Transverse colon (tissue), 4 donors: Measurements from ENCODE around the gene C22orf31. TPM values are rescaled to one million over a fixed set of nuclear protein-coding genes. Genes with fewer than 3 reads are reported as not detected.

Experiments
- DNase-seq: peaks from one replicate; pipeline ENCODE4 v3.0.0-alpha.2; 2019
- H3K27ac ChIP-seq, 4 donors: fragments of 200-600 bp; sonication (generic); 2 replicates each; pipeline ENCODE4 v1.5.1; 2016 to 2018; ENCODE audit warnings: inconsistent platforms in 4 of 4
- H3K27me3 ChIP-seq: fragments of 200-600 bp; sonication (generic); 2 replicates; pipeline ENCODE4 v1.5.1; 2017; ENCODE audit warnings: inconsistent platforms
- H3K36me3 ChIP-seq, 4 donors: fragments of 200-600 bp; sonication (generic); 2 replicates each; pipeline ENCODE4 v1.5.1; 2017 to 2019; ENCODE audit warnings: inconsistent platforms in 4 of 4
- H3K4me1 ChIP-seq, 4 donors: fragments of 200-600 bp; sonication (generic); 2 replicates each; pipeline ENCODE4 v1.5.1; 2017 to 2020; ENCODE audit warnings: inconsistent platforms in 4 of 4
- H3K4me3 ChIP-seq, 4 donors: fragments of 200-600 bp; sonication (generic); 1 replicate in 1 of 4; 2 replicates in 3 of 4; pipeline versions ENCODE4 v1.5.1 to v1.6.1; 2017 to 2019; ENCODE audit warnings: inconsistent platforms in 4 of 4
- H3K9me3 ChIP-seq, 2 donors: fragments of 200-600 bp; sonication (generic); 2 replicates each; pipeline ENCODE4 v1.5.1; 2017 to 2019; ENCODE audit warnings: inconsistent platforms in 2 of 2
- EP300 ChIP-seq: sonication (generic); formaldehyde crosslinking; IDR thresholded peaks from one replicate; pipeline ENCODE4 v1.6.1; 2017; ENCODE audit warnings: antibody characterized with exemption, low read depth
- POLR2A ChIP-seq: fragments of 450-650 bp; IDR thresholded peaks from one replicate; pipeline ENCODE4 v1.6.1; 2016; ENCODE audit warnings: antibody characterized with exemption, mild to moderate bottlenecking, moderate library complexity
- POLR2AphosphoS5 ChIP-seq, 3 donors: sonication (generic); formaldehyde crosslinking; IDR thresholded peaks; one replicate each; pipeline ENCODE4 v1.6.1; 2016; ENCODE audit warnings: antibody characterized with exemption in 3 of 3
- WGBS, 2 donors: methylation state at CpG; one replicate each; pipeline ENCODE4 v1.1.5; 2018; ENCODE audit warnings: low coverage in 1 of 2; 5-methylcytosine and 5-hydroxymethylcytosine counted together
- in situ Hi-C, 4 donors: fragments of 200-750 bp; cut with MboI; loops; one replicate each; pipeline versions ENCODE4 v1.15.0 to v1.15.1; 2017; ENCODE audit warnings: low sequenced_read_pairs in 3 of 4, low pct_ligation_motif_present in 1 of 4, low pct_unique_long_range_greater_than_20kb in 1 of 4
- intact Hi-C: fragments of 100-400 bp; cut with DNase I; formaldehyde crosslinking; loops from one replicate; pipeline ENCODE4 v1.15.1; 2023; ENCODE audit warnings: low total_unique reads
- total RNA-seq, 4 donors: library from RNA; depleted of rRNA; stranded (reverse); fragments of >200 nt; gene quantifications; one replicate each; pipeline ENCODE4 v1.1.0, GENCODE V29; 2016
- TF ChIP-seq, protein P1 (sequence below), 5 experiments: fragments of 200-600 bp in 3 of 5; fragments of 450-650 bp in 2 of 5; sonication (generic) in 3 of 5; IDR thresholded peaks; 1 replicate in 2 of 5; 2 replicates in 3 of 5; pipeline ENCODE4 v1.5.1; 2016 to 2017; ENCODE audit warnings: antibody characterized with exemption in 5 of 5, inconsistent platforms in 3 of 5, mild to moderate bottlenecking in 2 of 5, moderate library complexity in 1 of 5

C22orf31 gene
- total RNA-seq, 4 donors from 2014 or later, result not detected

DNA sequence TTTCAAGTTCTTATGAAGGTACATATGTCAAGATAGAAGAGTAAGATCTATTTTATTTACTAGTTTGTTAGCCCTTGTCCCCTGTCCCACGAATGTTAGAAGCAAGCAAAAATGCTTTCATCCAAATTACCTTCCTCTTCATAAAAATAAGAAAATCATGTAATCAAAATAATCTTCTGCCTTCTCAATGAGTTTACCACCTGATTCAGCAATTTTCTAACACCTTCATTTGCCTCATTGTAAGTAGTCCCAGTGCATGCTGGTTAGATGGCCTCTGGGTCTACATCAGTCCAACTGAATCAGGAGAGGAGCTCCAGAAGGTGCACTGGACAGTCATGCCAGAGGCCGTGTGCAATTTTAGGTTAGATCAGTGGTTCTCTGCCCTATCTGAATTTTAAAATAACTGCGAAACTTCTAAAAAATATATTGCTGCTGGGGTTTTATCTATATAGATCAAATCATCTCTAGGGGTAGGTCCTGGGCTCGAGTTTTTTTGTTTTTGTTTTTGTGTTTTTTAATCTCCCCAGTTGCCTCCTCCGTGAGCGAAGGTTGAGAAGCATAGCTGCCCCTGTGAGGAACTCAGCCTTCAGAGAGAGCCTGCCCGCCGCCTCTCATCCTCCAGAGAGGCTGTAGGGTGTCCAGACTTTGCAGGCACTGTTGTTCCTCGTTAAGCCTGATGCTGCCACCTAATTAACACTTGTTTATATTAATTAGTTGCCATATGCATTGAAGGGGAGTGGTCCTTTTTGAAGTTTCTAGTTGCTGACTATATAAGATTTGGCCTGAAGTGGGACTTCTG is 32.2 kb downstream of the C22orf31 start:
- DNase-seq, result no peak
- in situ Hi-C loops (loop anchor here (10.0 to 25.0 kb wide), 4 partner anchors 417 to 967 kb away; no protein-coding TSS in a partner anchor), intact Hi-C loops (no loop called here)
- TF ChIP-seq EP300, result no peak
- no peak for TF ChIP-seq POLR2AphosphoS5 (IDR thresholded peaks at IDR 0.05)
- TF ChIP-seq, protein P1, sequence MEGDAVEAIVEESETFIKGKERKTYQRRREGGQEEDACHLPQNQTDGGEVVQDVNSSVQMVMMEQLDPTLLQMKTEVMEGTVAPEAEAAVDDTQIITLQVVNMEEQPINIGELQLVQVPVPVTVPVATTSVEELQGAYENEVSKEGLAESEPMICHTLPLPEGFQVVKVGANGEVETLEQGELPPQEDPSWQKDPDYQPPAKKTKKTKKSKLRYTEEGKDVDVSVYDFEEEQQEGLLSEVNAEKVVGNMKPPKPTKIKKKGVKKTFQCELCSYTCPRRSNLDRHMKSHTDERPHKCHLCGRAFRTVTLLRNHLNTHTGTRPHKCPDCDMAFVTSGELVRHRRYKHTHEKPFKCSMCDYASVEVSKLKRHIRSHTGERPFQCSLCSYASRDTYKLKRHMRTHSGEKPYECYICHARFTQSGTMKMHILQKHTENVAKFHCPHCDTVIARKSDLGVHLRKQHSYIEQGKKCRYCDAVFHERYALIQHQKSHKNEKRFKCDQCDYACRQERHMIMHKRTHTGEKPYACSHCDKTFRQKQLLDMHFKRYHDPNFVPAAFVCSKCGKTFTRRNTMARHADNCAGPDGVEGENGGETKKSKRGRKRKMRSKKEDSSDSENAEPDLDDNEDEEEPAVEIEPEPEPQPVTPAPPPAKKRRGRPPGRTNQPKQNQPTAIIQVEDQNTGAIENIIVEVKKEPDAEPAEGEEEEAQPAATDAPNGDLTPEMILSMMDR (IDR thresholded peaks at IDR 0.05), result no peak
- no peak for TF ChIP-seq POLR2A
- peak overlapping the region; percentile 78 to 85 (median 83) for H3K27ac ChIP-seq
- H3K4me1 ChIP-seq, result peaks cover 13 to 46% (median 26%) of the 10 kb centered on the region in 4 donors
- no peak overlapping the region for H3K4me3 ChIP-seq
- H3K27me3 ChIP-seq, result no peaks in the 10 kb centered on the region
- WGBS, 2 donors, result 58 to 63% methylated on average over 6 to 9 of the region's 9 CpGs
- no peaks in the 10 kb centered on the region for H3K9me3 ChIP-seq
- H3K36me3 ChIP-seq, result no peaks in the 10 kb centered on the region

DNA sequence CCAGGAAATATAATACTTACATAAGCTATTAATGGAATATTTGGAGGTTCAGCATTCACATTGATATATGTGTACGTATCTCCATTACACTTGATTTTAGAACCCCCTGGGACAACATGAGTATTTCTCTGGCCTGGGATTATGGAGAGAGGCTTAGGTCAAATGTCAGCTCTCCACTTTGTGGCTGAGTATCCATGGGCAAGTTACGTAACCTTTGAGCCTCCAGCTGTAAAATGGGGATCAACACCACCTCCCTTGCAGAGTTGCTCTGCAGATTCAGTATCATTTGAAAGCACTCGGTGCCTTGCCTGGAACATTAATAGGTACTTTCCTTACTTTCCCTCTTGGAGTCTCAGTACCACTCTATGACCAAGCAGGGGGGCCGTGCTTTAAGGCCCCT is 33.2 kb downstream of the C22orf31 start:
- TF ChIP-seq, protein P1 (IDR thresholded peaks at IDR 0.05), result no peak
- no peak for TF ChIP-seq POLR2A
- TF ChIP-seq EP300, result no peak
- TF ChIP-seq POLR2AphosphoS5 (IDR thresholded peaks at IDR 0.05), result no peak
- Histone ChIP-seq H3K36me3 (no peaks in the 10 kb centered on the region), H3K27ac (peak overlapping the region; percentile 3 to 84 (median 18)), H3K4me3 (no peak overlapping the region), H3K27me3 (no peaks in the 10 kb centered on the region), H3K9me3 (no peaks in the 10 kb centered on the region), H3K4me1 (peaks cover 19 to 56% (median 30%) of the 10 kb centered on the region in 4 donors)
- 80% methylated on average over 4 of the region's 4 CpGs; no CpG with 5 or more reads in 1 of the 2 donors for WGBS, 2 donors
- no peak for DNase-seq
- in situ Hi-C loops, result loop anchor here (10.0 to 25.0 kb wide), 4 partner anchors 416 to 966 kb away; no protein-coding TSS in a partner anchor
- intact Hi-C loops, result no loop called here

GRCh38 chr22:29026579-29026978 is 35.1 kb downstream of the C22orf31 start:
- Histone ChIP-seq H3K9me3 (no peaks in the 10 kb centered on the region), H3K36me3 (no peaks in the 10 kb centered on the region), H3K4me1 (peaks cover 11 to 60% (median 31%) of the 10 kb centered on the region in 4 donors), H3K4me3 (no peak overlapping the region), H3K27me3 (no peaks in the 10 kb centered on the region), H3K27ac (no peak overlapping the region)
- in situ Hi-C loops, result loop anchor here (10.0 to 25.0 kb wide), 4 partner anchors 414 to 964 kb away; no protein-coding TSS in a partner anchor
- intact Hi-C loops, result no loop called here
- TF ChIP-seq, protein P1 (IDR thresholded peaks at IDR 0.05), result no peak
- TF ChIP-seq POLR2AphosphoS5 (IDR thresholded peaks at IDR 0.05), result no peak
- TF ChIP-seq EP300, result no peak
- no peak for TF ChIP-seq POLR2A
- DNase-seq, result no peak
- WGBS, 2 donors, result 92 to 100% methylated on average over 2 to 3 of the region's 3 CpGs

- TF ChIP-seq, protein P1 (IDR thresholded peaks at IDR 0.05), result no peak
- TF ChIP-seq POLR2AphosphoS5 (IDR thresholded peaks at IDR 0.05) (no peak), POLR2A (no peak), EP300 (no peak)
- intact Hi-C loops, result no loop called here
- in situ Hi-C loops, result loop anchor here in 1 of 4 donors (10.0 kb wide), 1 partner anchor 418 kb away; no protein-coding TSS in a partner anchor
- Histone ChIP-seq H3K9me3 (no peaks in the 10 kb centered on the region), H3K36me3 (no peaks in the 10 kb centered on the region), H3K27ac (peak overlapping the region; percentile 22 to 48 (median 35)), H3K4me1 (peaks cover 9 to 34% (median 15%) of the 10 kb centered on the region in 4 donors), H3K4me3 (no peak overlapping the region), H3K27me3 (no peaks in the 10 kb centered on the region)
- WGBS, 2 donors, result 20 to 46% methylated on average over 1 to 3 of the region's 3 CpGs
- no peak for DNase-seq
Measured at GRCh38 chr22:29023172-29023796, 38.3 kb downstream of the C22orf31 start.
